ENCODE results near the gene MCM3AP.

GRCh38 chr21:46256501-46256994, 28.9 kb downstream of the MCM3AP start:
- TF ChIP-seq GTF3C2 (IDR thresholded peaks at IDR 0.05; ENCODE audit: borderline replicate concordance, extremely low read depth, insufficient read length) (no peak), ZNF354B (CRISPR knock-in tag; IDR thresholded peaks at IDR 0.05) (no peak)
- TF ChIP-seq, protein P1, sequence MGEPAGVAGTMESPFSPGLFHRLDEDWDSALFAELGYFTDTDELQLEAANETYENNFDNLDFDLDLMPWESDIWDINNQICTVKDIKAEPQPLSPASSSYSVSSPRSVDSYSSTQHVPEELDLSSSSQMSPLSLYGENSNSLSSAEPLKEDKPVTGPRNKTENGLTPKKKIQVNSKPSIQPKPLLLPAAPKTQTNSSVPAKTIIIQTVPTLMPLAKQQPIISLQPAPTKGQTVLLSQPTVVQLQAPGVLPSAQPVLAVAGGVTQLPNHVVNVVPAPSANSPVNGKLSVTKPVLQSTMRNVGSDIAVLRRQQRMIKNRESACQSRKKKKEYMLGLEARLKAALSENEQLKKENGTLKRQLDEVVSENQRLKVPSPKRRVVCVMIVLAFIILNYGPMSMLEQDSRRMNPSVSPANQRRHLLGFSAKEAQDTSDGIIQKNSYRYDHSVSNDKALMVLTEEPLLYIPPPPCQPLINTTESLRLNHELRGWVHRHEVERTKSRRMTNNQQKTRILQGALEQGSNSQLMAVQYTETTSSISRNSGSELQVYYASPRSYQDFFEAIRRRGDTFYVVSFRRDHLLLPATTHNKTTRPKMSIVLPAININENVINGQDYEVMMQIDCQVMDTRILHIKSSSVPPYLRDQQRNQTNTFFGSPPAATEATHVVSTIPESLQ (CRISPR knock-in tag; IDR thresholded peaks at IDR 0.05): no peak

All from K562 (cell line).